Femur (tissue), 1 donor: ENCODE data around the gene ABLIM2.
A peak's percentile ranks its signal among the peaks of the same experiment; 100 is the strongest.

ENCODE experiments used
- DNase-seq: peaks from one replicate; pipeline ENCODE4 v3.0.0-alpha.2; 2017

ABLIM2 gene

GRCh38 chr4:8192748-8193738 is 34.4 kb upstream of the ABLIM2 start:
- peak; percentile 69 for DNase-seq

DNA sequence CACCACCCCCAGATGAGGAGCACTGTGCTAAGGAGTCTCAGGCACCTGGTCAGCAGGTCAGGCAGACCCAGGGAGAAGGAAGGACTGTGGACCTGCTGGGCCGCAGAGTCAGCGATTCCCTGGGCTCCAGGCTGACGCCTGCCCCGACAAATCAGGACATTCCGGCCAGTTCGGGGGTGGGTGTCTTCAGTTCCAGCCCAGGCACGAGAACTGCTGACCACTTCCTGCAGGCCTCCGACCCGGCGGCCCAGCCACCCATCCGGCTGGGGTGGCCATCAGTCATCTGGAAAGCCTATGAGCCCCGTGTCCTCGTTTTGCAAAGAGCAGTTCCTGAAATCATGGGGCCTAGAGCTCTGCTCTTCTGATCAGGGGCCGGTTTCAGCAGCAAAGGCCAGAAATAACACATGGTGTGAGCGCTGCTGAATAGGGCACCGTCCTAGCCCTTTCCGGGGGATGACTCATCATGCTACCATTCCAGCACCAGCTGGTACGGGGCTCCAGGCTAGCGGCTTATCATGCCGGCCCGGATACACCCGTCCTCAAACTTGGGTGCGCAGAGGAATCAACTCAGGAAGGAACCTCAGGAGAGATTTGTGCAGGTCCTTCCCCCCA is 32.6 kb upstream of the ABLIM2 start:
- DNase-seq: peak; percentile 68

DNA sequence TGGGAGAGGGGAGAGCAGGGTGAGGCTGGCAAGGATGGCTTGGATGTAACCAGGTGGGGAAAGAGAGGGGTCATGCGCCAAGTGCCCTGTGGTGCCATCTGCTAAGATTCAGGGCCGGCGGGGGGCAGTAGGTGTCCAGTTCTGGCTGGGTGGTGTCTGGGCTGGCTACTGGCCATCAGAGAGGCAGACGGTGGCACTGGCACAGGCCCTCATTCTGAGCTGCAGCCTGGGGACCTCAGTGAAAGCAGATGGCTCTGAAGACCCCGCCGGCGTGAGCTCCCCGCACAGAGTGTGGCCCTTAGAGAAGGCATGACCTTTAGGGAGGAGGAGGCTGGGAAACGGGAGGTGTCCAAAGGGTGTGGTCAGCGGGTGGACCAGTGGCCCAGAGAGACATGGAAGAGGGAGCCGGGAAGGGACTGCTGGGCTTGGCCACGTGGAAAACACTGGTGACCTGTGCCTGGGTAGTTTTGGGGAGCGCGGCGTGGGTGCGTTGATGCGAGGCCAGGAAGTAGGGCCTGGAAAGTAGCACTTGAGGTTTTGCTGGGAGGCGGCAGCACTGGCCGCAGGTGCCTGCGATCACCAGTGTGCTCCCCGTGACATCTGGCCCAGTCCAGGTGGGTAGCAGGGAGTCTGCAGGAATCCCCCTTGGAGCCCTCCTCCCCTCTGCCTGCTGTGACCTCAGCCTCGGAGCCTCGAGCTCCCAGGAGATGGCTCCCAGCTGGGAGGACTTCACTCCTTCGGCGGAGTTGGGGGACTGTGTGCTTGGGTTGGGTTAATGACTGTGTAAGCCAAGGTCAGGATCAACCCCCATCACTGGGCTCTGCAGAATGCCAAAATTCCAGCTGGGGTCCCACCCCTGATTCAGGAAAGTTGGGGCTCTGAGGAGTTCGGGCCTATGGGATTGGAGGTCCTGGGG is 31.2 kb upstream of the ABLIM2 start:
- DNase-seq: no peak

DNA sequence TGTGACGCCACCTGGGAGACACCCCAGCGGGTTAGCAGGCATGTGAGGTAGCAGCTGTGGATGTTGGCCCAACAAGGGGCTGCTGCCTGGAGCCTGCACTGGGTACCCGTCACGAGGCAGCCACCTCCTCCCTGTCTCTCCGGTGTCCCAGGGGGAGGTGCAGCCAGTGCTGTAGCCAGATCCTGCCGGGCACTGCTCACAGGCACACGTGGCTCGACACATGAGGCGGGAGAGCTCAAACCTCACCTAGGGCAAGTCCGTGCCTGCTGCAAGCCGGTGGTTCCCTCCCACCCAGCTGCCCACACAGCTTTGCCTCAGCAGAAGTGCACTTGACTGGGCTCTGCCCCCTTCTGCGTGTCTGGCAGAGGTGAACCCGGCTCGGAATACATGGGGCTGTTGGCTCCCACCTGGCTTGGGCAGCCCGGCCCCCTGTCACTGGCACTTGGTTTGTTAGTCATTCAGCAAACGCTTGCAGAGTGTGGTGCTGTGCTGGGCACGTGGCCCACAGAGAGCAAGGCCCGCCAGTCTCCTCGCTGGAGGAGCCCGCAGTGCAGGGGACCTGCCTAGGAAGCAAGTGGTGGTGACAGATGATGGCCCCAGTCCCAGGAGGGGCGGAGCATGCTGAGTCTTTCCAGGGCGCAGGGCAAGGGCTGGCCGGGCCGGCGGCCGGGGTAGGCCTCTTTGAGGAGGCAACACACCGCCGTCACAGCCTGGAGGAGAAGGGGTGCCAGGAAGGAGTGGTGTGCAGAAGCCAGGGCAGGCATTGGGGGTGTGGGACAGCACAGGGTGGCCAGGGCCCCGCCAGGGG is 30.3 kb upstream of the ABLIM2 start:
- peak; percentile 53 for DNase-seq

GRCh38 chr4:8188085-8188484 is 29.5 kb upstream of the ABLIM2 start:
- no peak for DNase-seq

- peak; percentile 65 for DNase-seq
Measured at GRCh38 chr4:8185930-8186329, 27.3 kb upstream of the ABLIM2 start.

DNA sequence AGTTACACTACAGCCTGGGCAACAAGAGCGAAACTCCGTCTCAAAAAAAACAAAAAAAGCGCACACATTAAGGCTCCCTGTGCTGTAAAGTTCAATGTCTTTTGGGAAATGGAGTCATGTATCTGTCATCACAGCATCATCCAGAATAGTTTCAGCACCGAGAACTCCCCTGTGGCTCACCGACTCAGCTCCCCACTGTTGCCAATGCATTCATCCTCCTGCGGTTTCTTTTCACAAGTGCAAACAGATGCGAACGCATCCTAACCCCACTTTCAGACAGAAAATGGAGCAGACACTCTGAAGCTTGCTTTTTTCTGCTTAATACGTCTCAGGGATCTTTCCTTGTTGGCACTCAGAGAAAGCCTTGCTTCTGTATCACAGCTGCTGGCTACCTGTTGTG is 26.7 kb upstream of the ABLIM2 start:
- DNase-seq: peak; percentile 37

- DNase-seq: no peak
Measured at GRCh38 chr4:8184061-8184460, 25.4 kb upstream of the ABLIM2 start.

GRCh38 chr4:8182858-8183725 is 24.5 kb upstream of the ABLIM2 start:
- peak; percentile 76 for DNase-seq

DNA sequence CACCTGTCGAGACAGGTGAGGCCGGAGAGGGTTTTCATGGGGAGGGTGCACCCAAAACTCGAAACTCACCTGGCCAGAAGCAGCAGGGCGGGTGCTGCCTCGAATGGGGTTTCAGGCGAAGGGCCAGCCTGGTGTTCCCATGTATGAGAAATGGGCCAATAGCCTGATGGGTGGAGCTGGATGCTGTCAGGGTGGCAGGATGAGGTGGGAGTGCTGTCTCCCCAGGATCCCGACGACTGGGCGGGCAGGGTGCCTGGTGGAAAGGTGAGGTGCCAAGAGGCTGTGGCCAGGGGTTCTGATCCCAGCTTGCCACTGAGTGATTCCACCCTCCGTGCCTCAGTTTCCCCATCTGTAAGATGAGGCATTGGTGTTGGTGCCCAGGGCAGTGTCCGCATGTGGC is 23.7 kb upstream of the ABLIM2 start:
- DNase-seq: no peak

- DNase-seq: peak; percentile 34
Measured at GRCh38 chr4:8181844-8182243, 23.2 kb upstream of the ABLIM2 start.

GRCh38 chr4:8181119-8181518 is 22.5 kb upstream of the ABLIM2 start:
- DNase-seq: no peak

GRCh38 chr4:8180310-8181093 is 21.9 kb upstream of the ABLIM2 start:
- DNase-seq: no peak

GRCh38 chr4:8179771-8180170 is 21.2 kb upstream of the ABLIM2 start:
- DNase-seq: no peak

DNA sequence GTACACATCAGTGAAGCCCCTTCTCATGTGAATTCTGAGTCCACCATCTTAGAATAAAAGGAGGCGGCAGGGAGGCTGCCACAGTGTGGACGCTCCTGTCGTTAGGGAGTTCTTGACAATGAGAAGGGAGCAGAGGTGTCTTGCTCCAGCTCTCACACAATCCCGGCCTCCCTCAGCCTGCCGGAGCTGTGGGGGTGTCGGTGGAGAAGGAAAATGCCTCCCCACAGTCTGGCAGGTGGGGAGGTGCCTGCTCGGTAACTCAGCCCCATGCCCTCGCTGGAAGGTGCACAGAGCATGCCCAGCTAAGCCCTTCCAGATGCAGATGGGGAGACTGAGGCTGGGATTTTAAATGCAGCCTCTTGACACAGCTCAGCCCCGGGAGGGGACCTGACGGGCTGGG is 20.5 kb upstream of the ABLIM2 start:
- DNase-seq: no peak

- no peak for DNase-seq
Measured at GRCh38 chr4:8177956-8178355, 19.3 kb upstream of the ABLIM2 start.

DNA sequence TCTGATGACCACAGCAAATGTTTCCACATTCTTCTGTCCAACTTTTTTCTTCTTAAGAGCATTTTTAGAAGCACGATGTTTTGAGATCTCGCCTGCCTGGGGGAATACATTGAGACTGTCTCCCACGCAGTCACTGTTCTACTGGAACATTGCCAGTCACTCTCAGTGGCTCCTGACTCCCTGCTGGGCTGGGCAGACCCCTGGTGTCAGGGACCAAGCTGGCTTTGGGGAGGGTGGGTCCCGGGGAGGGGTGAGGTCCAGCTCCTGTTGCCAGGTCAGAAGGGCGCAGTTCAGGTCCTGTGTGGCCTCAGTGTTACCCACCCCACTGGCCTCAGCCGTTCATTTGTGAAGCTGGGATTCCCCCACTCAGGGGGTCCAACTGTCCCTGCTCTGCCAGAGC is 18.9 kb upstream of the ABLIM2 start:
- DNase-seq: no peak

- peak; percentile 67 for DNase-seq
Measured at GRCh38 chr4:8176547-8177399, 18.2 kb upstream of the ABLIM2 start.

GRCh38 chr4:8175686-8176085 is 17.1 kb upstream of the ABLIM2 start:
- no peak for DNase-seq
